ENCODE results near the gene PSMD14.

DNA sequence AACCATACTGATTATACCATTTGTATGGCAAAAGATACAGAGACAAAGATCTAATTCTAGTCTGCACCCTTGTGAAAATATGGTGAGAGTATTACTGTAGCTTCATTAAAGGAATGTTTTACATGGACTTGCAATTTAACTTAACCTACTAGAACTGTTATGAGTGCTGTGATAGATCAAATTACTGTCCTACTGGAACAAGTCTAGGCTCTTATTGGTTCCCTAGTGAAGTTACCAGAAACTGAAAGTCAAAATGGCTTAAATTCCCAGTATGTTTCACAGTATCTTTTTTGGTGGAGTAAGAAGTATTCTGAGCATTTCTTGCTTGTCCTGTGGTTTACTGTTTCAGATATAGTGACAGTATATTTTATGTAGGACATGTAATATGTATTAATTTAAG, 104.1 kb downstream of the PSMD14 start:
- TF ChIP-seq, protein P1, sequence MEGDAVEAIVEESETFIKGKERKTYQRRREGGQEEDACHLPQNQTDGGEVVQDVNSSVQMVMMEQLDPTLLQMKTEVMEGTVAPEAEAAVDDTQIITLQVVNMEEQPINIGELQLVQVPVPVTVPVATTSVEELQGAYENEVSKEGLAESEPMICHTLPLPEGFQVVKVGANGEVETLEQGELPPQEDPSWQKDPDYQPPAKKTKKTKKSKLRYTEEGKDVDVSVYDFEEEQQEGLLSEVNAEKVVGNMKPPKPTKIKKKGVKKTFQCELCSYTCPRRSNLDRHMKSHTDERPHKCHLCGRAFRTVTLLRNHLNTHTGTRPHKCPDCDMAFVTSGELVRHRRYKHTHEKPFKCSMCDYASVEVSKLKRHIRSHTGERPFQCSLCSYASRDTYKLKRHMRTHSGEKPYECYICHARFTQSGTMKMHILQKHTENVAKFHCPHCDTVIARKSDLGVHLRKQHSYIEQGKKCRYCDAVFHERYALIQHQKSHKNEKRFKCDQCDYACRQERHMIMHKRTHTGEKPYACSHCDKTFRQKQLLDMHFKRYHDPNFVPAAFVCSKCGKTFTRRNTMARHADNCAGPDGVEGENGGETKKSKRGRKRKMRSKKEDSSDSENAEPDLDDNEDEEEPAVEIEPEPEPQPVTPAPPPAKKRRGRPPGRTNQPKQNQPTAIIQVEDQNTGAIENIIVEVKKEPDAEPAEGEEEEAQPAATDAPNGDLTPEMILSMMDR (IDR thresholded peaks at IDR 0.05; ENCODE audit: low read depth, low read length) = no peak
- TF ChIP-seq, protein P2, sequence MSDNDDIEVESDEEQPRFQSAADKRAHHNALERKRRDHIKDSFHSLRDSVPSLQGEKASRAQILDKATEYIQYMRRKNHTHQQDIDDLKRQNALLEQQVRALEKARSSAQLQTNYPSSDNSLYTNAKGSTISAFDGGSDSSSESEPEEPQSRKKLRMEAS (IDR thresholded peaks at IDR 0.05; ENCODE audit: low read depth, low read length) = no peak
- TF ChIP-seq POLR2A (IDR thresholded peaks at IDR 0.05; ENCODE audit: extremely low read depth, insufficient read length) = no peak
- TF ChIP-seq MYC (IDR thresholded peaks at IDR 0.05; ENCODE audit: low read depth, low read length) = no peak
